Osteocyte (in vitro differentiated cells): ENCODE measurements around the gene CASKIN2. TPM values are rescaled to one million over a fixed set of nuclear protein-coding genes. Genes with fewer than 3 reads are reported as not detected.

Source experiments
- DNase-seq: peaks from one replicate; pipeline ENCODE4 v3.0.0; 2021; ENCODE audit warnings: mixed read lengths; ENCODE audit not compliant: unreplicated experiment; ENCODE audit errors: extremely low spot score
- H3K27ac Mint-ChIP-seq: one replicate; pipeline ENCODE4 v1.8.0; 2021; ENCODE audit warnings: mild to moderate bottlenecking, mixed read lengths; ENCODE audit not compliant: unreplicated experiment
- H3K27me3 Mint-ChIP-seq: one replicate; pipeline ENCODE4 v1.8.0; 2021; ENCODE audit warnings: mixed read lengths; ENCODE audit not compliant: unreplicated experiment
- H3K36me3 Mint-ChIP-seq: one replicate; pipeline ENCODE4 v1.8.0; 2021; ENCODE audit warnings: mixed read lengths; ENCODE audit not compliant: unreplicated experiment
- H3K4me1 Mint-ChIP-seq: one replicate; pipeline ENCODE4 v1.8.0; 2021; ENCODE audit warnings: mixed read lengths; ENCODE audit not compliant: unreplicated experiment
- H3K4me3 Mint-ChIP-seq: one replicate; pipeline ENCODE4 v1.8.0; 2021; ENCODE audit warnings: mild to moderate bottlenecking, moderate library complexity, mixed read lengths; ENCODE audit not compliant: unreplicated experiment
- H3K9me3 Mint-ChIP-seq: one replicate; pipeline ENCODE4 v1.8.0; 2021; ENCODE audit warnings: mixed read lengths; ENCODE audit not compliant: unreplicated experiment
- CTCF ChIP-seq: fragments of 200-600 bp; sonication (generic); IDR thresholded peaks from 2 replicates; pipeline ENCODE4 v1.5.0; 2021; ENCODE audit warnings: antibody characterized with exemption, mild to moderate bottlenecking, moderate library complexity
- total RNA-seq: library from RNA; stranded (reverse); gene quantifications from 2 replicates; pipeline ENCODE4 v1.2.1, GENCODE V29; 2021

The CASKIN2 gene
- total RNA-seq, 1 donor from 2014 or later: 28.1 TPM

- no peak overlapping the region for H3K27ac Mint-ChIP-seq
- no peak overlapping the region for H3K4me3 Mint-ChIP-seq
- H3K36me3 Mint-ChIP-seq: peaks cover 3% of the 10 kb centered on the region
- peaks cover 4% of the 10 kb centered on the region for H3K4me1 Mint-ChIP-seq
- no peaks in the 10 kb centered on the region for H3K27me3 Mint-ChIP-seq
- no peak for TF ChIP-seq CTCF
- no peaks in the 10 kb centered on the region for H3K9me3 Mint-ChIP-seq
- no peak for DNase-seq
Observed at GRCh38 chr17:75465039-75465438, 50.3 kb downstream of the CASKIN2 start.

- TF ChIP-seq CTCF: no peak
- H3K9me3 Mint-ChIP-seq: no peaks in the 10 kb centered on the region
- no peak overlapping the region for H3K4me3 Mint-ChIP-seq
- no peak for DNase-seq
- H3K27me3 Mint-ChIP-seq: no peaks in the 10 kb centered on the region
- peaks cover 6% of the 10 kb centered on the region for H3K4me1 Mint-ChIP-seq
- no peak overlapping the region for H3K27ac Mint-ChIP-seq
- H3K36me3 Mint-ChIP-seq: peaks cover 3% of the 10 kb centered on the region
Observed at GRCh38 chr17:75463603-75464002, 51.7 kb downstream of the CASKIN2 start.

- H3K4me3 Mint-ChIP-seq: no peak overlapping the region
- H3K9me3 Mint-ChIP-seq: no peaks in the 10 kb centered on the region
- peaks cover 25% of the 10 kb centered on the region for H3K4me1 Mint-ChIP-seq
- H3K27ac Mint-ChIP-seq: no peak overlapping the region
- no peak for DNase-seq
- no peaks in the 10 kb centered on the region for H3K27me3 Mint-ChIP-seq
- TF ChIP-seq CTCF: no peak
- H3K36me3 Mint-ChIP-seq: peaks cover 3% of the 10 kb centered on the region
Observed at GRCh38 chr17:75460295-75460694, 55.0 kb downstream of the CASKIN2 start.

- no peak overlapping the region for H3K4me3 Mint-ChIP-seq
- TF ChIP-seq CTCF: no peak
- no peak for DNase-seq
- H3K9me3 Mint-ChIP-seq: no peaks in the 10 kb centered on the region
- no peaks in the 10 kb centered on the region for H3K36me3 Mint-ChIP-seq
- peaks cover 26% of the 10 kb centered on the region for H3K4me1 Mint-ChIP-seq
- no peaks in the 10 kb centered on the region for H3K27me3 Mint-ChIP-seq
- peak overlapping the region; percentile 11 for H3K27ac Mint-ChIP-seq
Observed at GRCh38 chr17:75459590-75460267, 55.6 kb downstream of the CASKIN2 start.

GRCh38 chr17:75459246-75459589 lies 56.1 kb downstream of the CASKIN2 start:
- Mint-ChIP-seq H3K4me1 (peaks cover 26% of the 10 kb centered on the region), H3K4me3 (no peak overlapping the region), H3K36me3 (no peaks in the 10 kb centered on the region)

More at GRCh38 chr17:75459246-75459589, 56.1 kb downstream of the CASKIN2 start:
- Mint-ChIP-seq H3K27me3 (no peaks in the 10 kb centered on the region), H3K27ac (no peak overlapping the region), H3K9me3 (no peaks in the 10 kb centered on the region)
- no peak for TF ChIP-seq CTCF
- DNase-seq: no peak
